Osteocyte (in vitro differentiated cells): ENCODE measurements around the gene CEMIP2. TPM values are rescaled to one million over a fixed set of nuclear protein-coding genes. Genes with fewer than 3 reads are reported as not detected.

Experiments
- DNase-seq: peaks from one replicate; pipeline ENCODE4 v3.0.0; 2021; ENCODE audit warnings: mixed read lengths; ENCODE audit not compliant: unreplicated experiment; ENCODE audit errors: extremely low spot score
- H3K27ac Mint-ChIP-seq: one replicate; pipeline ENCODE4 v1.8.0; 2021; ENCODE audit warnings: mild to moderate bottlenecking, mixed read lengths; ENCODE audit not compliant: unreplicated experiment
- H3K27me3 Mint-ChIP-seq: one replicate; pipeline ENCODE4 v1.8.0; 2021; ENCODE audit warnings: mixed read lengths; ENCODE audit not compliant: unreplicated experiment
- H3K36me3 Mint-ChIP-seq: one replicate; pipeline ENCODE4 v1.8.0; 2021; ENCODE audit warnings: mixed read lengths; ENCODE audit not compliant: unreplicated experiment
- H3K4me1 Mint-ChIP-seq: one replicate; pipeline ENCODE4 v1.8.0; 2021; ENCODE audit warnings: mixed read lengths; ENCODE audit not compliant: unreplicated experiment
- H3K4me3 Mint-ChIP-seq: one replicate; pipeline ENCODE4 v1.8.0; 2021; ENCODE audit warnings: mild to moderate bottlenecking, moderate library complexity, mixed read lengths; ENCODE audit not compliant: unreplicated experiment
- H3K9me3 Mint-ChIP-seq: one replicate; pipeline ENCODE4 v1.8.0; 2021; ENCODE audit warnings: mixed read lengths; ENCODE audit not compliant: unreplicated experiment
- CTCF ChIP-seq: fragments of 200-600 bp; sonication (generic); IDR thresholded peaks from 2 replicates; pipeline ENCODE4 v1.5.0; 2021; ENCODE audit warnings: antibody characterized with exemption, mild to moderate bottlenecking, moderate library complexity
- total RNA-seq: library from RNA; stranded (reverse); gene quantifications from 2 replicates; pipeline ENCODE4 v1.2.1, GENCODE V29; 2021

CEMIP2 gene
- total RNA-seq, 1 donor from 2014 or later, result 20.9 TPM

DNA sequence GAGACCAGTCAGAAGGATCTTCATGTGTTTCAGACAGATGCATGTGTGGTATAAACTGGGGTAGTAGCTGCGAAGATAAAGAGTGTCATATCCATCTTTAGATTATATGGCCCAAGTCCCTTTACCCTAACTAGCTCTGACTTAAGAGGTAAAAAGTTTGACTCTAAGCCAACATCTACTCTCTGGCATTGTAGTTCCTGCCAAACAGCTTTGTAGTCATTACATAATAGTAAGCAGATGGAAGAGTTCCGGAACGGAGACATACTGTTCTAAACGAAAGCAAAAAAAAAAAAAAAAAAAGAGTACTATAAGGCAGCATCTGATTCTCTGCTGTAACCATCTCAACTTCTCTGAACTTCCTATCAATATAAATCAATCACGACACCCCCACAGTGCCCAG, 48.8 kb downstream of the CEMIP2 start:
- no peak for DNase-seq
- Mint-ChIP-seq H3K27ac (no peak overlapping the region), H3K27me3 (no peaks in the 10 kb centered on the region), H3K4me1 (peaks cover 2% of the 10 kb centered on the region), H3K9me3 (no peaks in the 10 kb centered on the region), H3K36me3 (peaks cover 32% of the 10 kb centered on the region), H3K4me3 (no peak overlapping the region)
- no peak for TF ChIP-seq CTCF

DNA sequence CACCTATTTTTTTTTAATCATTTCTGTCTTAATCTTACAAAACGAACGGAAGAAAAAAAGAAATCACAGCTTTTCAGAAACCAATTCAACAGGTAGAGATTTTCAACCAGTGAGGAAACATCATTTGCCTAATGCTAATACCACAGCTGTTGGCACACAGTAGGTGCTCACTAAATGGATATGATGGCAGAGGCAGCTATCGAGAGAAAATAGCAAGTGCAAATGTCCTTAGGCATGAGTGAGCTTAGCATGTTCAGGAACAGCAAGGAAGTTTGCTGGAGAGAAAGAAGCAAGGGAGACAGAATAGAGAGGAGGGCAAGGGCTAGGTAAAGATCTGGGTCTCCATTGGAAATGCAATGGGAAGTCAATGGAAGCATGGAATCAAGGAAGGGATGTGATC, 49.2 kb downstream of the CEMIP2 start:
- no peak for DNase-seq
- TF ChIP-seq CTCF, result no peak
- H3K27me3 Mint-ChIP-seq, result no peaks in the 10 kb centered on the region
- H3K27ac Mint-ChIP-seq, result no peak overlapping the region
- H3K4me3 Mint-ChIP-seq, result no peak overlapping the region
- peaks cover 2% of the 10 kb centered on the region for H3K4me1 Mint-ChIP-seq
- peaks cover 30% of the 10 kb centered on the region for H3K36me3 Mint-ChIP-seq
- H3K9me3 Mint-ChIP-seq, result no peaks in the 10 kb centered on the region

DNA sequence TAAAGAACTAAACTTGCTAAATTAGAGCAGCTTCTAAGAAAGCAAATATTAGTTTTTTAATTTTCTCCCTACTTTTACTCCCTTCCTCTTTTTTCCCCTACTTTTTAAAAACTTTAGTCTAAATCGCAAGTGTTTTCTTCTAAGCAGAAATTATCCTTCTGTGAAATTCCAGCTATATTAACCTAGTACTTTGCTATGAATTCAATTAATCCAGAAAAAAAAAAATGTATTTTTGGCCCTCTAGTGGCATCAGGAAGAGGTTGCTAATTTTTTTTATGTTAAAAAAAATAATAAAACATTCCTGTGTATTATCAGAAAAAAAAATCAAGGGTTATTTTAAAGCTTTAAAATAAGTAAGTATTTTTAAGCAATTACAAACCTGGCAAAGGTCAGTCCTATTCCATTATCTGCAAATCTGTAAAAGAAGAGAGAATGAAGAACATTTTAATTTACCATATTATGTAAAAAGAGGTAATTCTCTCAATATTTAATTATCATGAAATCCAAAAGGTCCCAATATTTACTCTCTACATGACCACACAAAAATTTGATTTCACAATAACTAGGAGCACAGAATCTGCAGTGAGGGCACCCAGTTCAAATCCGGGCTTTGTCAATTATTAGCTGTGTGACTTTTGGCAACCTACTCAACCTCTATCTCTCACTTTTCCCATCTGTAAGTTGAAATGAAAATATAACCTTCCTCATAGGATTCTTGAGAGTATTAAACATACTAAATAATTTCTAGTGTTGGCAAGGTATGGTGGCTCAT, 52.0 kb downstream of the CEMIP2 start:
- Mint-ChIP-seq H3K27me3 (no peaks in the 10 kb centered on the region), H3K4me3 (no peak overlapping the region), H3K9me3 (no peaks in the 10 kb centered on the region), H3K36me3 (peaks cover 29% of the 10 kb centered on the region), H3K27ac (no peak overlapping the region), H3K4me1 (no peaks in the 10 kb centered on the region)
- peak; percentile 67 for TF ChIP-seq CTCF
- DNase-seq, result no peak

- H3K27me3 Mint-ChIP-seq, result no peaks in the 10 kb centered on the region
- H3K4me1 Mint-ChIP-seq, result no peaks in the 10 kb centered on the region
- no peak for TF ChIP-seq CTCF
- H3K4me3 Mint-ChIP-seq, result no peak overlapping the region
- H3K27ac Mint-ChIP-seq, result no peak overlapping the region
- DNase-seq, result no peak
- H3K36me3 Mint-ChIP-seq, result peaks cover 35% of the 10 kb centered on the region
- no peaks in the 10 kb centered on the region for H3K9me3 Mint-ChIP-seq
Measured at GRCh38 chr9:71710856-71711255, 57.5 kb downstream of the CEMIP2 start.

GRCh38 chr9:71710201-71710600, 58.1 kb downstream of the CEMIP2 start:
- Mint-ChIP-seq H3K36me3 (peaks cover 35% of the 10 kb centered on the region), H3K27ac (no peak overlapping the region), H3K4me3 (no peak overlapping the region), H3K9me3 (no peaks in the 10 kb centered on the region), H3K27me3 (no peaks in the 10 kb centered on the region), H3K4me1 (no peaks in the 10 kb centered on the region)
- no peak for TF ChIP-seq CTCF
- no peak for DNase-seq
